K562 treated with DMSO at 1 percent for 12 hours (cell line): ENCODE data around the gene GNA14. TPM values are rescaled to one million over a fixed set of nuclear protein-coding genes. Genes with fewer than 3 reads are reported as not detected.

Experiments used
- total RNA-seq: library from RNA; unstranded; fragments of 300-600 nt; gene quantifications from 2 replicates; pipeline ENCODE4 v1.2.3, GENCODE V29; 2022; ENCODE audit not compliant: insufficient read depth

The GNA14 gene
- not detected in 2 replicates for total RNA-seq

GRCh38 chr9:77648234-77649108 lies at the start of gene GNA14:
GNA14 (minus strand) TSS chr9:77648322; CDS start chr9:77647793, 529 bp downstream.

